K562 (cell line): Measurements from ENCODE around the gene AGPAT4. TPM values are rescaled to one million over a fixed set of nuclear protein-coding genes. Genes with fewer than 3 reads are reported as not detected.

Experiments
- ATAC-seq: fragments of 200-7000 bp; cut with Tn5 transposase; 3 replicates; pipeline ENCODE4 v1.9.1; 2020; ENCODE audit warnings: moderate library complexity
- BruUV-seq: library from RNA; stranded (reverse); fragments of 400-500 nt; replicated peaks from 2 replicates; lab custom pipeline; 2021; lab: Mats Ljungman, UMichigan
- CTCF ChIA-PET: fragments of 300-600 bp; formaldehyde crosslinking; extraction: SDS; loops from one replicate; lab custom pipeline; 2021; ENCODE audit warnings: low intra/inter-chr PET ratio; lab: Yijun Ruan, JAX
- POLR2A ChIA-PET: fragments of 300-600, 350-650 bp; sonication (Branson Sonifier 250); formaldehyde crosslinking; extraction: SDS; loops from one replicate; lab custom pipeline; 2021; ENCODE audit warnings: antibody characterized with exemption, inconsistent platforms; lab: Yijun Ruan, JAX
- DNase-seq, 4 experiments: peaks; one replicate each; pipeline versions ENCODE4 v3.0.0 to v3.0.0-alpha.2; 2011 to 2018; ENCODE audit warnings: low spot score in 3 of 4, mixed read lengths in 3 of 4; ENCODE audit errors: extremely low read depth in 1 of 4
- FAIRE-seq: peaks from 2 replicates; lab custom pipeline; 2011; peaks lifted over from hg19 to GRCh38; lab: Jason Lieb, UNC
- H2AFZ ChIP-seq: 2 replicates; pipeline ENCODE4 v1.6.0; 2011; ENCODE audit warnings: low read depth, low read length, control low read depth, inconsistent platforms
- H3K27ac ChIP-seq: fragments of 200-600 bp; 3 replicates; pipeline ENCODE4 v1.8.0; 2011; ENCODE audit warnings: low read depth, mild to moderate bottlenecking, control low read depth, inconsistent platforms, low read length, moderate library complexity, mixed read lengths; ENCODE audit errors: extremely low read depth
- H3K27me3 ChIP-seq, 2 experiments: fragments of 300-600 bp in 1 of 2; 2 replicates in 1 of 2; 3 replicates in 1 of 2; pipeline versions ENCODE4 v1.6.0 to v1.8.0; 2011; ENCODE audit warnings: inconsistent platforms in 2 of 2, low read length in 2 of 2, mild to moderate bottlenecking in 1 of 2, mixed read lengths in 1 of 2, moderate library complexity in 1 of 2; ENCODE audit not compliant: control insufficient read depth in 2 of 2, insufficient read depth in 2 of 2
- H3K36me3 ChIP-seq: fragments of 300-600 bp; 3 replicates; pipeline ENCODE4 v1.8.0; 2011; ENCODE audit warnings: mild to moderate bottlenecking, low read length, inconsistent platforms; ENCODE audit not compliant: control insufficient read depth, insufficient read depth
- H3K4me1 ChIP-seq, 2 experiments: fragments of 200-600 bp in 1 of 2; replicated peaks in 1 of 2; 2 replicates in 1 of 2; 3 replicates in 1 of 2; pipeline versions ENCODE4 v1.5.1 to v1.8.0; 2011; ENCODE audit warnings: inconsistent platforms in 2 of 2, low read length in 2 of 2, mild to moderate bottlenecking in 1 of 2, mixed read lengths in 1 of 2, moderate library complexity in 1 of 2; ENCODE audit not compliant: control insufficient read depth in 2 of 2, insufficient read depth in 2 of 2
- H3K4me2 ChIP-seq: 2 replicates; pipeline ENCODE4 v1.6.1; 2011; ENCODE audit warnings: low read length, control low read depth, inconsistent platforms, mixed read lengths; ENCODE audit not compliant: insufficient read depth
- H3K4me3 ChIP-seq: fragments of 200-600 bp; sonication (generic), shearing (Covaris generic); 2 replicates; pipeline ENCODE4 v1.5.1; 2016; ENCODE audit warnings: control low read depth, inconsistent platforms
- H3K79me2 ChIP-seq: fragments of 200-600 bp; 3 replicates; pipeline ENCODE4 v1.8.0; 2011; ENCODE audit warnings: low read length, inconsistent platforms; ENCODE audit not compliant: control insufficient read depth, insufficient read depth
- H3K9ac ChIP-seq, 2 experiments: 2 replicates each; pipeline versions ENCODE4 v1.6.0 to v1.6.1; 2011; ENCODE audit warnings: low read depth in 2 of 2, low read length in 2 of 2, control low read depth in 1 of 2, inconsistent platforms in 1 of 2, mild to moderate bottlenecking in 1 of 2, mixed read lengths in 1 of 2; ENCODE audit not compliant: insufficient read depth in 1 of 2
- H3K9me1 ChIP-seq: one replicate; pipeline ENCODE4 v1.6.0; 2011; ENCODE audit warnings: inconsistent platforms, mild to moderate bottlenecking, low read length, moderate library complexity; ENCODE audit not compliant: control insufficient read depth, insufficient read depth
- H3K9me3 ChIP-seq: replicated peaks from 2 replicates; pipeline ENCODE4 v1.5.1; 2011; ENCODE audit warnings: low read depth, low read length, inconsistent platforms; ENCODE audit not compliant: control insufficient read depth, insufficient read depth
- H4K20me1 ChIP-seq: replicated peaks from 2 replicates; pipeline ENCODE4 v1.6.1; 2011; ENCODE audit warnings: low read length, inconsistent platforms, mixed read lengths; ENCODE audit not compliant: control insufficient read depth, insufficient read depth
- HBP1 ChIP-seq: fragments of 450-650 bp; formaldehyde crosslinking; IDR thresholded peaks from 2 replicates; pipeline ENCODE4 v1.4.0; 2022; ENCODE audit warnings: missing genetic modification characterization
- MXI1 ChIP-seq: IDR thresholded peaks from 2 replicates; pipeline ENCODE4 v1.6.1; 2011; ENCODE audit warnings: low read depth, mild to moderate bottlenecking, improper control_type of control experiment, low read length
- ZBTB2 ChIP-seq: fragments of 450-650 bp; IDR thresholded peaks from 2 replicates; pipeline ENCODE4 v1.6.1; 2016; ENCODE audit warnings: antibody characterized with exemption
- ZNF316 ChIP-seq: fragments of 450-650 bp; IDR thresholded peaks from 2 replicates; pipeline ENCODE4 v1.6.1; 2016
- WGBS: fragments of 100-300 bp; shearing (Covaris generic); methylation state at CpG from one replicate; pipeline ENCODE4 v1.1.6; 2016; ENCODE audit warnings: low coverage, mixed read lengths; ENCODE audit not compliant: insufficient coverage; ENCODE audit errors: missing lambda C conversion rate; 5-methylcytosine and 5-hydroxymethylcytosine counted together
- in situ Hi-C: fragments of 300-500 bp; cut with MboI; formaldehyde crosslinking; loops from 4 replicates; pipeline ENCODE4 v1.15.0; 2018; ENCODE audit warnings: inconsistent platforms, mixed read lengths
- intact Hi-C: fragments of 100-400 bp; cut with micrococcal nuclease; formaldehyde crosslinking; loops from 2 replicates; pipeline ENCODE4 v1.14.2; 2022
- polyA plus RNA-seq, 8 experiments: library from polyadenylated mRNA; depleted of rRNA in 4 of 8; stranded (reverse) in 5 of 8; unstranded in 3 of 8; fragments of >200 nt; fragmentation: Nextera tagmentation in 2 of 8; fragmentation: Illumina TruSeq in 1 of 8; extraction: Ambion mirVana in 2 of 8; extraction: Trizol in 1 of 8; gene quantifications; 2 replicates each; pipeline versions ENCODE4 v1.2.1 to v1.2.3, GENCODE V29; 2011 to 2014; ENCODE audit warnings: inconsistent platforms in 1 of 8, missing spikeins in 1 of 8
- total RNA-seq, 7 experiments: library from RNA; depleted of rRNA in 6 of 7; stranded (reverse); fragments of >200 nt in 6 of 7; fragmentation: Illumina TruSeq in 2 of 7; extraction: Trizol in 2 of 7; gene quantifications; 2 replicates each; pipeline versions ENCODE4 v1.2.1 to v1.2.3, GENCODE V29; 2011 to 2021; ENCODE audit warnings: low replicate concordance in 1 of 7

The AGPAT4 gene
- total and polyA plus RNA-seq, 9 of the 15 experiments (the other 6 are each of a cell fraction or from before 2014, with no cell fraction given), result 2.2 to 15.0 (median 5.7) TPM

- no peak overlapping the region for H3K9ac ChIP-seq
- intact Hi-C loops, result no loop called here
- in situ Hi-C loops, result no loop called here
- no peak overlapping the region for H3K27ac ChIP-seq
- TF ChIP-seq ZBTB2, result no peak
- peak; percentile 30 for TF ChIP-seq ZNF316
- no peak for TF ChIP-seq HBP1 (CRISPR knock-in tag)
- no peak for TF ChIP-seq MXI1
- H3K4me3 ChIP-seq, result no peak overlapping the region
- H3K36me3 ChIP-seq, result peaks cover 8% of the 10 kb centered on the region; the same call in 2 of the 3 replicates
- ATAC-seq, result no peak
- H3K4me1 ChIP-seq, result peaks cover 2 to 10% of the 10 kb centered on the region in 2 experiments; a peak in 3 of 5 replicates
- DNase-seq, result no peak
- no peak overlapping the region for H2AFZ ChIP-seq
- no peaks in the 10 kb centered on the region for H3K9me1 ChIP-seq
- WGBS, result 50% methylated on average over 4 of the region's 6 CpGs
- FAIRE-seq, result no peak
- BruUV-seq, result no TSS peak
- CTCF ChIA-PET, result no interaction called here
- POLR2A ChIA-PET, result no interaction called here
- no peaks in the 10 kb centered on the region; the same call in 2 of the 3 replicates for H3K79me2 ChIP-seq
- H3K9me3 ChIP-seq, result no peaks in the 10 kb centered on the region
- H4K20me1 ChIP-seq, result no peaks in the 10 kb centered on the region
- no peak overlapping the region for H3K4me2 ChIP-seq
- no peaks in the 10 kb centered on the region for H3K27me3 ChIP-seq
These were observed 29.1 kb upstream of the AGPAT4 start for GRCh38 chr6:161302949-161303348.
